Measurements from ENCODE around the gene HDAC6.
"Not testable (repeated sequence)": the region's sequence is repeated elsewhere in the genome, so short reads cannot be mapped to it uniquely, and the experiment has no call there.

DNA sequence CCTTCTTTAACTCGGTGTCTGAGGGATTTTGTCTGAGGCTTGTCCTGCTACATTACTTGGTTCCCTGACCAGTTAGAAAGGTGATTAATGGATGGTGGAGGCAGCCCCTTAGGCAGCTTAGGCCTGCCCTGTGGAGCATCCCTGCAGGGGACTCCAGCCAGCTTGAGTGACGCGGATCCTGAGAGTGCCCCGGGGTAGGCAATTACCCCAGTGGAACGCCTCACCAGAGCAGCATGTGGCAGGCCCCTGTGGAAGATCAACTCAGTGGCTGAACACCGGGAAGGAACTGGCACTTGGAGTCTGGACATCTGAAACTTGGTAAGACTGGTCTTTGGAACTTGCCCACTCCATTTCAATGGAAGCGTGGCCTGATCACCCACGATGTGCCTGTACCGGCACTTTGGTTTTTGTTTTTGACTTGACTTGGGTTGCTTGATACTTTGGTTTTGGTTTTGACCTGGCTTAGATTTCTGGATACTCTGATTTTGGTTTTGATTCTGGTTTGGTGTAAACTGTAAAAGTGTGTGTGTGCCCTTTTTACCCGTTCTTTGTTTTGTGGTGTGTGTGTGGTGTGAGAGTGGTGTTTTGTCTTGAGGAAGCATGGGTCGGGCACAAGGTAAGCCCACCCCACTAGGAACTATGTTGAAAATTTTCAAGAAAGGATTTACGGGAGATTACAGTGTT lies 52.4 kb downstream of the HDAC6 start:
- TF ChIP-seq POLR2A (IDR thresholded peaks at IDR 0.05) = not testable (repeated sequence)
- TF ChIP-seq, protein P1, sequence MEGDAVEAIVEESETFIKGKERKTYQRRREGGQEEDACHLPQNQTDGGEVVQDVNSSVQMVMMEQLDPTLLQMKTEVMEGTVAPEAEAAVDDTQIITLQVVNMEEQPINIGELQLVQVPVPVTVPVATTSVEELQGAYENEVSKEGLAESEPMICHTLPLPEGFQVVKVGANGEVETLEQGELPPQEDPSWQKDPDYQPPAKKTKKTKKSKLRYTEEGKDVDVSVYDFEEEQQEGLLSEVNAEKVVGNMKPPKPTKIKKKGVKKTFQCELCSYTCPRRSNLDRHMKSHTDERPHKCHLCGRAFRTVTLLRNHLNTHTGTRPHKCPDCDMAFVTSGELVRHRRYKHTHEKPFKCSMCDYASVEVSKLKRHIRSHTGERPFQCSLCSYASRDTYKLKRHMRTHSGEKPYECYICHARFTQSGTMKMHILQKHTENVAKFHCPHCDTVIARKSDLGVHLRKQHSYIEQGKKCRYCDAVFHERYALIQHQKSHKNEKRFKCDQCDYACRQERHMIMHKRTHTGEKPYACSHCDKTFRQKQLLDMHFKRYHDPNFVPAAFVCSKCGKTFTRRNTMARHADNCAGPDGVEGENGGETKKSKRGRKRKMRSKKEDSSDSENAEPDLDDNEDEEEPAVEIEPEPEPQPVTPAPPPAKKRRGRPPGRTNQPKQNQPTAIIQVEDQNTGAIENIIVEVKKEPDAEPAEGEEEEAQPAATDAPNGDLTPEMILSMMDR (IDR thresholded peaks at IDR 0.05) = not testable (repeated sequence)
